Glutamatergic neuron (in vitro differentiated cells): ENCODE measurements around the gene RFNG. TPM values are rescaled to one million over a fixed set of nuclear protein-coding genes. Genes with fewer than 3 reads are reported as not detected.

Experiments
- DNase-seq: peaks from one replicate; pipeline ENCODE4 v3.0.0; 2022
- H3K27ac Mint-ChIP-seq: one replicate; pipeline ENCODE4 v1.8.0; 2020; ENCODE audit warnings: mild to moderate bottlenecking, mixed read lengths, inconsistent platforms; ENCODE audit not compliant: unreplicated experiment
- H3K27me3 Mint-ChIP-seq: one replicate; pipeline ENCODE4 v1.8.0; 2020; ENCODE audit warnings: mild to moderate bottlenecking, moderate library complexity, mixed read lengths, inconsistent platforms; ENCODE audit not compliant: unreplicated experiment
- H3K36me3 Mint-ChIP-seq: one replicate; pipeline ENCODE4 v1.8.0; 2020; ENCODE audit warnings: mild to moderate bottlenecking, mixed read lengths, inconsistent platforms; ENCODE audit not compliant: unreplicated experiment
- H3K4me1 Mint-ChIP-seq: one replicate; pipeline ENCODE4 v1.8.0; 2020; ENCODE audit warnings: mild to moderate bottlenecking, low read depth, mixed read lengths, inconsistent platforms; ENCODE audit not compliant: unreplicated experiment
- H3K4me3 Mint-ChIP-seq: one replicate; pipeline ENCODE4 v1.8.0; 2020; ENCODE audit warnings: mild to moderate bottlenecking, mixed read lengths, inconsistent platforms; ENCODE audit not compliant: unreplicated experiment
- H3K9me3 Mint-ChIP-seq: one replicate; pipeline ENCODE4 v1.8.0; 2020; ENCODE audit warnings: mild to moderate bottlenecking, moderate library complexity, mixed read lengths, inconsistent platforms; ENCODE audit not compliant: unreplicated experiment
- CTCF ChIP-seq: fragments of 200-600 bp; sonication (generic); IDR thresholded peaks from one replicate; pipeline ENCODE4 v1.5.0; 2021; ENCODE audit not compliant: partially characterized antibody, unreplicated experiment
- total RNA-seq: library from RNA; stranded (reverse); fragmentation: NEBNext Ultra II Directional; extraction: Animal tissue kit (Norgen Biotek cat#: 25700); gene quantifications from one replicate; pipeline ENCODE4 v1.2.1, GENCODE V29; 2021; ENCODE audit not compliant: unreplicated experiment

Gene RFNG
- total RNA-seq, 1 donor from 2014 or later: 50.8 TPM

DNA sequence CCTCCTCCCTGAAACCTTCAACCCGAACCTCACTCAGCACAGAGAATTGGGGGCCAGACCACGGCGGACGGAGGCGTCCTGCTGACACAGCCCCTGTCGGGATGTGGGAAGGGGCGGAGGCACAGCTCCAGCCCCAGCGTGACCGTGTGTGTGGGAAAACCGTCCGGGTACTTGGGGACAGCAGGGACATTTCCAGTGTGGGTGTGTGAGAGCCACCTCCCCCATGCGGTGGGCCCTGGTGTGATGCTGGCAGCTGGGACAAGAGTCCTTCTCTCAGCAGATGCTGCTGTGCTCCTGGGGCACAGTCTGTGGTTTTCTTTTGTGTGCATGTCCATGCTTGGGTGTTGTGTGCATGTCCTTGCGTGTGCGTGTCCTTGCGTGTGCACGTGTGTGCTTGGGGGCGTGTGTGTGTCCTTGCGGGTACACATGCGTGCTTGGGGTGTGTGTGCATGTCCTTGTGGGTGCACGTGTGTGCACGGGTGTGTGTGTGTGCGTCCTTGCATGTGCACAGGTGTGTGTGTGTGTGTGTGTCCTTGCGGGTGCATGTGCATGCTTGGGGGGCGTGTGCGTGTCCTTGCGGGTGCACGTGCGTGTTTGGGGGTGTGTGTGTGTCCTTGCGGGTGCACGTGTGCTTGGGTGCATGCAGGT, 45.8 kb downstream of the RFNG start:
- Mint-ChIP-seq H3K27ac (peak overlapping the region; percentile 81), H3K4me1 (peaks cover 11% of the 10 kb centered on the region), H3K36me3 (no peaks in the 10 kb centered on the region), H3K27me3 (peaks cover 5% of the 10 kb centered on the region), H3K4me3 (peak overlapping the region; percentile 60), H3K9me3 (peaks cover 5% of the 10 kb centered on the region)
- DNase-seq: no peak
- no peak for TF ChIP-seq CTCF

DNA sequence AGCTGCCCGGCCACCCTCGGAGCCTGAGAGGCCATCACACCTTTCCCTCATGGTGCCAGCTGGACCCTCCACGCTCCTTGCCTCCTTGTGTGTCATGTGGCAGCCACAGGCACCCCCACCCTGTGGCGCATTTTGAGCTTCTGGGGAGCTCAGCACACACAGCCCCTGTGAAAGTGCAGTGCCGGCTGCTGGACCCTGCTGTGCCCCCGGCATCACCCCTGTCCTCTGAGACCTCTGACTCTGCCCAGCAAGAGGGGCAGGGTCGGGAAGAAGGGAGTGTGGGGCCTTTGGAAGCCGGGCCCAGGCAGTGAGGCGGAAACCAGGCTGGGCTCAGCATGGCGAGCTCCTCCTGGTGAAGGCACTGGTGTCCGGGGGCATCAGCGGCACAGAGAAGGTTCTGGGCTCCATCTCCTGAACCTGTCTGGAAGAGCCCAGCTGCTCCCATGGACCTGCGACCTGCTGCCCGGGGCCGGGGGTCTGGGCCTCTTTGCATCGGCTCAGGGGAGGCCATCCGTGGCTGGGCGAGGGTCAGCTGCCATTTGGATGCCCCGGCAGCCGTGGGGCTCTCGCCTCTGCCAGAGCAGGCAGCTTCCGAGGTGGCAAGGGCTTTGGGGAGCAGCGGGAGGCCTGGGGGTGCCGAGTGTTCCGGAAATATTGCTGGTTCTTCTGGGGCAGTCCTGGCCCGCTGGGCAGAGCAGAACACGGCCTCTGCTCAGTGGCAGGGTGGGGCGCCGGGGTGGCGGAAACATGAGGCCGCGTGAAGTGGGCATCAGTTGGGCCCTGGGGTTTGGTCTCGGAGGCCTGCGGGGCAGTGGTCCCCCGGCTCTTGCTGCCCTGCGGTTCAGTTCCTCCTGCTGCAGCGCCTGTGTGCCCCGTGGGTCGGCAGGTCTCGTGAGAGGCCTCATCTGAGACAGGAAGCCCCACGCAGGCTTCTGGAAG, 46.8 kb downstream of the RFNG start:
- TF ChIP-seq CTCF: no peak
- no peaks in the 10 kb centered on the region for H3K36me3 Mint-ChIP-seq
- H3K4me1 Mint-ChIP-seq: peaks cover 13% of the 10 kb centered on the region
- H3K27ac Mint-ChIP-seq: no peak overlapping the region
- peak; percentile 17 for DNase-seq
- H3K9me3 Mint-ChIP-seq: peaks cover 5% of the 10 kb centered on the region
- H3K4me3 Mint-ChIP-seq: no peak overlapping the region
- H3K27me3 Mint-ChIP-seq: peaks cover 5% of the 10 kb centered on the region

DNA sequence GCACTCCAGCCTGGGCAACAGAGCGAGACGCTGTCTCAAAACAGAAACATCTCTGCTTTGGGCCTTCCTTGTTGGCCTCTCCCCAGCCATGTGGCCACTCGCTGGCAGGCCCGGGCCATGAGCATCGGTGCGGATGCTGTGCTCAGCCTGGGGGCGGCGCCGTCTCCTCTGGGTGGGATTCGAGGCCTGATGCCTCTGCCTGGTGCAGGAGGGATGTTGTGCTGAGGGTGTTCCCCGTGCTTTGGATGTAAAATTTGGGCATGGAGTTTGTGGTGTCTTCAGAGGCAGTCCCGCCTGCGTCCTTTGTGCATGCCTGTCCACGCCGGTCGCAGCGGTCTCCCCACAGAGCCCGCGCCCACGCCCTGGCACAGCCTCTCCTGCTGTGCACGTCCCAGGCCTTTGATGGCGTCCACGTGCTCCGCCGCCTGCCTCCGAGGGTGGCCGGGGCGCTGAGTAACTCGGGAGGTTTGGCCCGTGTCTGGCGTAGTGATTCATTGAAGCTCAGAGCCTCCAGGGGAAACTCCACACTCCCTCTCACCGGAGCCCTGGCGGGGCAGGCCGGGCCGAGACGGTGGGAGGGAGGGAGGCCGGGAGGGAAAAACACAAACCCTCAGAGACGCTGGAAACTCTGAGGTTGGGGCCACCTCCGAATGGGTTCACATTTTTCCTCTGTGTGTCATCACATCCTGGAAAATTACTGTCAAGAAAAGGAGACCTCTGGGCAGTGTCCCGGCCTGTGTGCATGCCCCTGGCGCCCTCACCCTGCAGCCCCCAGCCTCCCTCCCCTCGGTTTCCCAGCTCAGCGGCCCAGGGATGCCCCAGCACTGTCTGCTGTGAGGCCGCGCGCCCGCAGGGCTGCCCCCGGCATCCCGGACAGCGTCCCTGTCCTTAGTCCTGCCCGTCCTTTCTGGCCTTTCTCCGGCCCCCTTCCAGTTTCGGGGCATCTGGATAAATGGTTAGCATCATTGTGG, 47.9 kb downstream of the RFNG start:
- TF ChIP-seq CTCF: no peak
- Mint-ChIP-seq H3K4me1 (peaks cover 14% of the 10 kb centered on the region), H3K27me3 (peaks cover 5% of the 10 kb centered on the region), H3K4me3 (no peak overlapping the region), H3K9me3 (peaks cover 5% of the 10 kb centered on the region), H3K36me3 (no peaks in the 10 kb centered on the region), H3K27ac (no peak overlapping the region)
- DNase-seq: peak; percentile 30

GRCh38 chr17:82001571-82002056, 50.0 kb downstream of the RFNG start:
- no peak for TF ChIP-seq CTCF
- Mint-ChIP-seq H3K27ac (no peak overlapping the region), H3K4me1 (peaks cover 15% of the 10 kb centered on the region), H3K4me3 (no peak overlapping the region), H3K36me3 (no peaks in the 10 kb centered on the region), H3K27me3 (peaks cover 8% of the 10 kb centered on the region), H3K9me3 (peaks cover 5% of the 10 kb centered on the region)
- peak; percentile 13 for DNase-seq
